GM12892 (cell line): Measurements from ENCODE around the gene PEAK3.

Experiments
- POLR2A ChIP-seq: IDR thresholded peaks from 2 replicates; pipeline ENCODE4 v1.6.1; 2011; ENCODE audit warnings: low read depth, low read length, control low read depth
- POLR2AphosphoS5 ChIP-seq: IDR thresholded peaks from 2 replicates; pipeline ENCODE4 v1.6.1; 2011; ENCODE audit warnings: low read depth, low read length, control low read depth
- TAF1 ChIP-seq: IDR thresholded peaks from 2 replicates; pipeline ENCODE4 v1.6.1; 2011; ENCODE audit warnings: low read depth, mild to moderate bottlenecking, control low read depth, low read length, borderline replicate concordance

- no peak for TF ChIP-seq POLR2A
- TF ChIP-seq POLR2AphosphoS5 = no peak
- TF ChIP-seq TAF1 = no peak
Observed at GRCh38 chr19:2330632-2331284, 48.8 kb upstream of the PEAK3 start.
